Nephron progenitor cell (in vitro differentiated cells): ENCODE results near the gene CACNA1B.
A peak's percentile ranks its signal among the peaks of the same experiment; 100 is the strongest.
"Not testable (repeated sequence)": the region's sequence is repeated elsewhere in the genome, so short reads cannot be mapped to it uniquely, and the experiment has no call there.

Experiments
- DNase-seq: peaks from one replicate; pipeline ENCODE4 v3.0.0; 2021
- H3K27ac Mint-ChIP-seq: 2 replicates; pipeline ENCODE4 v1.8.0; 2021; ENCODE audit warnings: mild to moderate bottlenecking, moderate library complexity, mixed read lengths
- H3K27me3 Mint-ChIP-seq: 2 replicates; pipeline ENCODE4 v1.8.0; 2021; ENCODE audit warnings: mild to moderate bottlenecking, low read depth, mixed read lengths; ENCODE audit not compliant: poor library complexity
- H3K36me3 Mint-ChIP-seq: 2 replicates; pipeline ENCODE4 v1.8.0; 2021; ENCODE audit warnings: low read depth, mixed read lengths
- H3K4me1 Mint-ChIP-seq: 2 replicates; pipeline ENCODE4 v1.8.0; 2021; ENCODE audit warnings: mixed read lengths
- H3K4me3 Mint-ChIP-seq: 2 replicates; pipeline ENCODE4 v1.8.0; 2021; ENCODE audit warnings: mild to moderate bottlenecking, moderate library complexity, mixed read lengths
- H3K9me3 Mint-ChIP-seq: 2 replicates; pipeline ENCODE4 v1.8.0; 2021; ENCODE audit warnings: mild to moderate bottlenecking, moderate library complexity, mixed read lengths
- CTCF ChIP-seq: fragments of 200-600 bp; sonication (generic); IDR thresholded peaks from 2 replicates; pipeline ENCODE4 v1.5.0; 2021; ENCODE audit warnings: antibody characterized with exemption

CACNA1B gene

GRCh38 chr9:138082918-138083636, 205.5 kb downstream of the CACNA1B start:
- Mint-ChIP-seq H3K27me3 (peaks cover 6% of the 10 kb centered on the region), H3K4me1 (peaks cover 6% of the 10 kb centered on the region), H3K9me3 (peaks cover 58% of the 10 kb centered on the region), H3K27ac (no peak overlapping the region), H3K4me3 (no peak overlapping the region), H3K36me3 (peaks cover 17% of the 10 kb centered on the region)
- no peak for TF ChIP-seq CTCF
- DNase-seq: no peak

DNA sequence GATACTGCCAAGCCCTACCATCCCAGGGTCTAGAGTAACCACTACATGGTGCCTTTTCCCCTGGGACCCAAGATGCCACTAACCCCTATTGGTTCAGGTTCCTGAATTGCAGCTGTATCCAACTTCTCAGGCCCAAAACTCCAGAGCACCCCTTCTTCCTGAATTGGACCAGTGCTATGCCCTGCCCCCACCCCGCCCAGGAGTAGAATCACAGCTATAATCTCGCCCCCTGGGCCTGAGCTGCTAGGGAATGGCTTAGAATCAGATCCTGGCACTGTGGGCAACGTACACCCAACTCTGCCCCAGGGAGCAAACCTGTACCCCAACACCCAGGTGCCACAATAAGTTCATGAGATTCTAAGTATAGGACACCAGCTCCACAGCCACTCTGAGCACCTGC, 206.3 kb downstream of the CACNA1B start:
- Mint-ChIP-seq H3K9me3 (peaks cover 63% of the 10 kb centered on the region), H3K36me3 (peaks cover 17% of the 10 kb centered on the region), H3K27me3 (peaks cover 6% of the 10 kb centered on the region), H3K4me1 (peaks cover under 1% of the 10 kb centered on the region), H3K4me3 (no peak overlapping the region), H3K27ac (no peak overlapping the region)
- TF ChIP-seq CTCF: no peak
- no peak for DNase-seq

- Mint-ChIP-seq H3K4me1 (no peaks in the 10 kb centered on the region), H3K27me3 (peaks cover 3% of the 10 kb centered on the region), H3K9me3 (peaks cover 74% of the 10 kb centered on the region), H3K4me3 (no peak overlapping the region), H3K36me3 (peaks cover 17% of the 10 kb centered on the region), H3K27ac (no peak overlapping the region)
- TF ChIP-seq CTCF: no peak
- no peak for DNase-seq
Observed at GRCh38 chr9:138085568-138085967, 208.0 kb downstream of the CACNA1B start.

GRCh38 chr9:138092057-138092456, 214.5 kb downstream of the CACNA1B start:
- peak overlapping the region; percentile 97 for H3K27ac Mint-ChIP-seq
- H3K9me3 Mint-ChIP-seq: peaks cover 82% of the 10 kb centered on the region

GRCh38 chr9:138094028-138094427, 216.4 kb downstream of the CACNA1B start:
- Mint-ChIP-seq H3K27ac (no peak overlapping the region), H3K36me3 (peaks cover 20% of the 10 kb centered on the region), H3K4me3 (no peak overlapping the region), H3K4me1 (no peaks in the 10 kb centered on the region), H3K9me3 (peaks cover 65% of the 10 kb centered on the region), H3K27me3 (peaks cover 3% of the 10 kb centered on the region)
- no peak for DNase-seq
- no peak for TF ChIP-seq CTCF

More at GRCh38 chr9:138092057-138092456, 214.5 kb downstream of the CACNA1B start:
- not testable (repeated sequence) for H3K4me3 Mint-ChIP-seq, H3K27me3 Mint-ChIP-seq, DNase-seq, H3K4me1 Mint-ChIP-seq
- H3K36me3 Mint-ChIP-seq: peaks cover 24% of the 10 kb centered on the region

- Mint-ChIP-seq H3K9me3 (peaks cover 47% of the 10 kb centered on the region), H3K4me1 (peaks cover 13% of the 10 kb centered on the region), H3K27me3 (peaks cover 3% of the 10 kb centered on the region), H3K27ac (no peak overlapping the region), H3K4me3 (no peak overlapping the region), H3K36me3 (peaks cover 20% of the 10 kb centered on the region)
- DNase-seq: no peak
- TF ChIP-seq CTCF: no peak
Observed at GRCh38 chr9:138095813-138096518, 218.4 kb downstream of the CACNA1B start.
